GM18526 (cell line): ENCODE measurements around the gene YPEL5.

Experiments used
- POLR2A ChIP-seq: IDR thresholded peaks from 3 replicates; pipeline ENCODE4 v1.6.1; 2011; ENCODE audit not compliant: insufficient read length; ENCODE audit errors: extremely low read depth

Gene YPEL5

GRCh38 chr2:30208453-30208852 lies 61.6 kb downstream of the YPEL5 start:
- TF ChIP-seq POLR2A = no peak

DNA sequence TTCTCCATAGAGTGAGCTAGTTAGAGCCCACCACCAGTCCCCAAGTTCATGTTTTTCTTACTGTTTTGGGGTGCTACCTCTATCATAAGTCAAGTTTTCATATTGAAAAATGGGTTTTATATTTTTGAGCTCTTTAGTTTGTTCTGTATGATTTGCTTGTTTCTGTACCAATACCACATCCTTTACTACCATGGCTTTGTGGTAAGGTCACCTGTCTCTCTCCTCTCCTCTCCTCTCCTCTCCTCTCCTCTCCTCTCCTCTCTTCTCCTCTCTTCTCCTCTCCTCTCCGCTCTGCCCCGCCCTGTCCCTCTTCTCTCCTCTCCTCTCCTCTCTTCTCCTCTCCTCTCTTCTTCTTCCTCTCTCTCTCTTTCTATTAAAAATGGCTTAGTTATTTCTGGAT lies 62.4 kb downstream of the YPEL5 start:
- no peak for TF ChIP-seq POLR2A
